GM12864 (cell line): ENCODE measurements around the gene LBHD2.

ENCODE experiments used
- DNase-seq: peaks from one replicate; pipeline ENCODE4 v3.0.0-alpha.2; 2011; ENCODE audit warnings: low read depth
- H3K4me3 ChIP-seq: 2 replicates; pipeline ENCODE4 v1.5.1; 2011; ENCODE audit warnings: mild to moderate bottlenecking, low read depth, low read length, control low read depth
- CTCF ChIP-seq: IDR thresholded peaks from 2 replicates; pipeline ENCODE4 v1.5.1; 2011; ENCODE audit warnings: low read depth, mild to moderate bottlenecking, moderate library complexity, low read length, control low read depth, inconsistent platforms; ENCODE audit errors: missing control alignments

LBHD2 gene

GRCh38 chr14:103061482-103061976 is 22.5 kb upstream of the LBHD2 start:
- TF ChIP-seq CTCF, result no peak
- no peak for DNase-seq
- no peak overlapping the region for H3K4me3 ChIP-seq

- no peak overlapping the region for H3K4me3 ChIP-seq
- DNase-seq, result no peak
- TF ChIP-seq CTCF, result no peak
Measured at GRCh38 chr14:103064436-103064835, 19.6 kb upstream of the LBHD2 start.

- H3K4me3 ChIP-seq, result no peak overlapping the region
Measured at GRCh38 chr14:103064978-103065377, 19.0 kb upstream of the LBHD2 start.

GRCh38 chr14:103065861-103066260 is 18.1 kb upstream of the LBHD2 start:
- no peak for DNase-seq
- no peak overlapping the region for H3K4me3 ChIP-seq
- TF ChIP-seq CTCF, result no peak

More at GRCh38 chr14:103064978-103065377, 19.0 kb upstream of the LBHD2 start:
- no peak for DNase-seq
- TF ChIP-seq CTCF, result no peak

- TF ChIP-seq CTCF, result no peak
- no peak for DNase-seq
- no peak overlapping the region for H3K4me3 ChIP-seq
Measured at GRCh38 chr14:103066399-103066798, 17.6 kb upstream of the LBHD2 start.

- no peak for DNase-seq
- TF ChIP-seq CTCF, result no peak
- no peak overlapping the region for H3K4me3 ChIP-seq
Measured at GRCh38 chr14:103067231-103067954, 16.6 kb upstream of the LBHD2 start.
